ENCODE measurements around the gene FAM184A. TPM values are rescaled to one million over a fixed set of nuclear protein-coding genes. Genes with fewer than 3 reads are reported as not detected.

FAM184A gene
- total RNA-seq, 1 donor from 2014 or later = 7.5 TPM

- H3K27ac Mint-ChIP-seq = no peak overlapping the region
- no peak overlapping the region for H3K4me3 Mint-ChIP-seq
- no peak for DNase-seq (ENCODE audit: extremely low spot score, unreplicated experiment)
- peaks cover 5% of the 10 kb centered on the region for H3K9me3 Mint-ChIP-seq
- peaks cover 8% of the 10 kb centered on the region for H3K4me1 Mint-ChIP-seq (ENCODE audit: unreplicated experiment)
- no peak for TF ChIP-seq CTCF (conservative IDR thresholded peaks at IDR 0.05)
- no peaks in the 10 kb centered on the region for H3K27me3 Mint-ChIP-seq
- no peaks in the 10 kb centered on the region for H3K36me3 Mint-ChIP-seq
Measured at GRCh38 chr6:119030759-119031158, 47.7 kb downstream of the FAM184A start.

- DNase-seq (ENCODE audit: extremely low spot score, unreplicated experiment) = no peak
- Mint-ChIP-seq H3K4me3 (no peak overlapping the region), H3K9me3 (peaks cover 5% of the 10 kb centered on the region), H3K4me1 (ENCODE audit: unreplicated experiment) (no peaks in the 10 kb centered on the region), H3K36me3 (no peaks in the 10 kb centered on the region), H3K27ac (no peak overlapping the region), H3K27me3 (no peaks in the 10 kb centered on the region)
- TF ChIP-seq CTCF (conservative IDR thresholded peaks at IDR 0.05) = no peak
Measured at GRCh38 chr6:119028091-119028490, 50.4 kb downstream of the FAM184A start.

GRCh38 chr6:119027465-119027864 is 51.0 kb downstream of the FAM184A start:
- no peaks in the 10 kb centered on the region for H3K36me3 Mint-ChIP-seq
- no peak overlapping the region for H3K4me3 Mint-ChIP-seq
- TF ChIP-seq CTCF (conservative IDR thresholded peaks at IDR 0.05) = no peak
- no peaks in the 10 kb centered on the region for H3K4me1 Mint-ChIP-seq (ENCODE audit: unreplicated experiment)
- no peak for DNase-seq (ENCODE audit: extremely low spot score, unreplicated experiment)
- no peak overlapping the region for H3K27ac Mint-ChIP-seq
- peaks cover 5% of the 10 kb centered on the region for H3K9me3 Mint-ChIP-seq
- H3K27me3 Mint-ChIP-seq = no peaks in the 10 kb centered on the region

GRCh38 chr6:119026822-119027221 is 51.6 kb downstream of the FAM184A start:
- H3K9me3 Mint-ChIP-seq = peaks cover 5% of the 10 kb centered on the region
- no peaks in the 10 kb centered on the region for H3K4me1 Mint-ChIP-seq (ENCODE audit: unreplicated experiment)
- no peak for DNase-seq (ENCODE audit: extremely low spot score, unreplicated experiment)
- H3K36me3 Mint-ChIP-seq = no peaks in the 10 kb centered on the region
- no peak for TF ChIP-seq CTCF (conservative IDR thresholded peaks at IDR 0.05)
- H3K27me3 Mint-ChIP-seq = no peaks in the 10 kb centered on the region
- no peak overlapping the region for H3K27ac Mint-ChIP-seq
- H3K4me3 Mint-ChIP-seq = no peak overlapping the region

- Mint-ChIP-seq H3K4me1 (ENCODE audit: unreplicated experiment) (no peaks in the 10 kb centered on the region), H3K27ac (no peak overlapping the region)
Measured at GRCh38 chr6:119025793-119026192, 52.7 kb downstream of the FAM184A start.

More at GRCh38 chr6:119025793-119026192, 52.7 kb downstream of the FAM184A start:
- no peak for TF ChIP-seq CTCF (conservative IDR thresholded peaks at IDR 0.05)
- Mint-ChIP-seq H3K4me3 (no peak overlapping the region), H3K27me3 (no peaks in the 10 kb centered on the region), H3K9me3 (peaks cover 5% of the 10 kb centered on the region), H3K36me3 (no peaks in the 10 kb centered on the region)
- no peak for DNase-seq (ENCODE audit: extremely low spot score, unreplicated experiment)

Data from type B pancreatic cell (in vitro differentiated cells).